Liver (tissue), 9 donors: Measurements from ENCODE around the gene KRTAP10-7. TPM values are rescaled to one million over a fixed set of nuclear protein-coding genes. Genes with fewer than 3 reads are reported as not detected.
"Not testable (repeated sequence)": the region's sequence is repeated elsewhere in the genome, so short reads cannot be mapped to it uniquely, and the experiment has no call there.

Source experiments
- DNase-seq: peaks from one replicate; pipeline ENCODE4 v3.0.0-alpha.2; 2017; ENCODE audit warnings: low spot score
- H3K27ac ChIP-seq, 2 donors: one replicate each; pipeline ENCODE4 v1.7.0; 2013; ENCODE audit warnings: inconsistent platforms in 2 of 2, low read length in 2 of 2, control low read depth in 1 of 2, low read depth in 1 of 2, mild to moderate bottlenecking in 1 of 2
- H3K27me3 ChIP-seq, 4 donors: one replicate each; pipeline versions ENCODE4 v1.6.1 to v1.7.0; 2013; ENCODE audit warnings: low read length in 3 of 4, inconsistent platforms in 1 of 4, mild to moderate bottlenecking in 1 of 4, moderate library complexity in 1 of 4; ENCODE audit not compliant: control insufficient read depth in 4 of 4, insufficient read depth in 4 of 4
- H3K36me3 ChIP-seq, 4 donors: one replicate each; pipeline versions ENCODE4 v1.6.1 to v1.7.0; 2013; ENCODE audit warnings: low read length in 3 of 4, mild to moderate bottlenecking in 3 of 4, low read depth in 1 of 4, moderate library complexity in 1 of 4; ENCODE audit not compliant: control insufficient read depth in 4 of 4, insufficient read depth in 3 of 4
- H3K4me1 ChIP-seq, 4 donors: one replicate each; pipeline versions ENCODE4 v1.6.1 to v1.7.0; 2013; ENCODE audit warnings: low read length in 3 of 4, mild to moderate bottlenecking in 3 of 4, moderate library complexity in 1 of 4; ENCODE audit not compliant: control insufficient read depth in 4 of 4, insufficient read depth in 4 of 4
- H3K4me3 ChIP-seq, 3 donors: one replicate each; pipeline versions ENCODE4 v1.6.1 to v1.7.0; 2013; ENCODE audit warnings: low read length in 3 of 3, control low read depth in 1 of 3, low read depth in 1 of 3, mild to moderate bottlenecking in 1 of 3
- H3K9ac ChIP-seq, 2 donors: one replicate each; pipeline ENCODE4 v1.7.0; 2013; ENCODE audit warnings: low read length in 2 of 2, mild to moderate bottlenecking in 2 of 2, moderate library complexity in 2 of 2, control low read depth in 1 of 2, low read depth in 1 of 2
- H3K9me3 ChIP-seq, 4 donors: one replicate each; pipeline versions ENCODE4 v1.6.1 to v1.7.0; 2013; ENCODE audit warnings: low read length in 3 of 4; ENCODE audit not compliant: control insufficient read depth in 4 of 4
- GABPA ChIP-seq, 2 donors: IDR thresholded peaks in 1 of 2; conservative IDR thresholded peaks in 1 of 2; 2 replicates each; pipeline ENCODE4 v1.6.1; 2016; ENCODE audit warnings: antibody characterized with exemption in 2 of 2, mild to moderate bottlenecking in 1 of 2, moderate library complexity in 1 of 2
- HNF4A ChIP-seq, 2 donors: conservative IDR thresholded peaks; 2 replicates each; pipeline ENCODE4 v1.6.1; 2016; ENCODE audit warnings: antibody characterized with exemption in 2 of 2, mild to moderate bottlenecking in 2 of 2
- REST ChIP-seq: IDR thresholded peaks from 2 replicates; pipeline ENCODE4 v1.6.1; 2016; ENCODE audit warnings: antibody characterized with exemption, mild to moderate bottlenecking
- SP1 ChIP-seq: IDR thresholded peaks from 2 replicates; pipeline ENCODE4 v1.6.1; 2018; ENCODE audit warnings: antibody characterized with exemption, mild to moderate bottlenecking
- ZBTB33 ChIP-seq: IDR thresholded peaks from 2 replicates; pipeline ENCODE4 v1.6.1; 2016; ENCODE audit warnings: antibody characterized with exemption
- WGBS: extraction: QIAGEN DNeasy Blood & Tissue Kit; methylation state at CpG from one replicate; pipeline ENCODE4 v1.1.7; 2013; 5-methylcytosine and 5-hydroxymethylcytosine counted together
- polyA plus RNA-seq, 2 donors: library from polyadenylated mRNA; stranded (reverse) in 1 of 2; unstranded in 1 of 2; fragments of 200-250 nt in 1 of 2; fragments of >200 nt in 1 of 2; fragmentation: Nextera tagmentation in 1 of 2; extraction: Ambion mirVana in 1 of 2; gene quantifications; one replicate each; pipeline versions ENCODE4 v1.2.1 to v1.2.3, GENCODE V29; 2013 to 2015
- total RNA-seq, 2 donors: library from RNA; depleted of rRNA; stranded (reverse); fragments of >200 nt; gene quantifications; one replicate each; pipeline ENCODE4 v1.2.3, GENCODE V29; 2014
- donor health status: healthy.
- donor health status: healthy.
- donor health status: healthy.
- donor health status: healthy.
- donor health status: healthy.

Gene KRTAP10-7
- total and polyA plus RNA-seq, 4 donors: not detected

GRCh38 chr21:44636209-44637017 lies 36.0 kb downstream of the KRTAP10-7 start (continued):
- TF ChIP-seq ZBTB33: no peak

- TF ChIP-seq ZBTB33 (no peak), HNF4A (conservative IDR thresholded peaks at IDR 0.05) (no peak), GABPA (IDR thresholded peaks at IDR 0.05 in 1 of 2, conservative IDR thresholded peaks at IDR 0.05 in 1 of 2) (no peak), SP1 (no peak), REST (no peak)
- H3K4me3 ChIP-seq: no peak within 1 kb of the TSS
Measured at GRCh38 chr21:44637018-44637850, 36.8 kb downstream of the KRTAP10-7 start, which contains the start of gene KRTAP10-10. TSS of gene KRTAP10-10 (plus strand) at chr21:44637356. CDS start at chr21:44637418, 62 bp downstream.

GRCh38 chr21:44637851-44638348 lies 37.5 kb downstream of the KRTAP10-7 start:
- 64% methylated on average over 11 of the region's 12 CpGs for WGBS
- H3K27ac ChIP-seq, H3K36me3 ChIP-seq, H3K4me3 ChIP-seq, H3K4me1 ChIP-seq, DNase-seq, H3K9ac ChIP-seq, H3K27me3 ChIP-seq, H3K9me3 ChIP-seq: not testable (repeated sequence)

More at GRCh38 chr21:44637018-44637850, 36.8 kb downstream of the KRTAP10-7 start, which contains the start of gene KRTAP10-10:
- no peaks in the 10 kb centered on the region for H3K4me1 ChIP-seq
- DNase-seq: no peak
- no peaks in the 10 kb centered on the region for H3K36me3 ChIP-seq
- 60% methylated on average over 21 of the region's 21 CpGs for WGBS
- H3K9me3 ChIP-seq: peaks cover 0 to 3% (median 2%) of the 10 kb centered on the region in 4 donors
- no peak within 1 kb of the TSS for H3K9ac ChIP-seq
- peaks cover 0 to 3% (median 0%) of the 10 kb centered on the region in 4 donors for H3K27me3 ChIP-seq
- no peak within 1 kb of the TSS for H3K27ac ChIP-seq

GRCh38 chr21:44638506-44639330 lies 38.3 kb downstream of the KRTAP10-7 start:
- H3K4me1 ChIP-seq, H3K27me3 ChIP-seq, H3K9ac ChIP-seq, H3K9me3 ChIP-seq, H3K4me3 ChIP-seq, DNase-seq, H3K36me3 ChIP-seq, H3K27ac ChIP-seq: not testable (repeated sequence)
- 76% methylated on average over 21 of the region's 21 CpGs for WGBS
